HG02678 (cell line): ENCODE measurements around the gene C9orf153.
"Not testable (repeated sequence)": the region's sequence is repeated elsewhere in the genome, so short reads cannot be mapped to it uniquely, and the experiment has no call there.

ENCODE experiments used
- ATAC-seq: cut with Tn5 transposase; IDR thresholded peaks from one replicate; pipeline ENCODE4 v1.9.1; 2021; ENCODE audit warnings: mild to moderate bottlenecking, moderate library complexity; ENCODE audit not compliant: unreplicated experiment

The C9orf153 gene

GRCh38 chr9:86259557-86259956, at the start of gene C9orf153:
C9orf153 (minus strand) TSS chr9:86259657; CDS start chr9:86229603, 30,054 bp downstream.
- ATAC-seq = no peak

GRCh38 chr9:86308687-86309086, 49.2 kb upstream of the C9orf153 start:
- no peak for ATAC-seq

- ATAC-seq = no peak
Observed at GRCh38 chr9:86304236-86304730, 44.8 kb upstream of the C9orf153 start.

- no peak for ATAC-seq
Observed at GRCh38 chr9:86303316-86303975, 44.0 kb upstream of the C9orf153 start.

- no peak for ATAC-seq
Observed at GRCh38 chr9:86301686-86302085, 42.2 kb upstream of the C9orf153 start.

GRCh38 chr9:86300701-86301100, 41.2 kb upstream of the C9orf153 start:
- ATAC-seq = no peak

GRCh38 chr9:86298873-86299272, 39.4 kb upstream of the C9orf153 start:
- ATAC-seq = no peak

- ATAC-seq = not testable (repeated sequence)
Observed at GRCh38 chr9:86290341-86290740, 30.9 kb upstream of the C9orf153 start.

GRCh38 chr9:86288499-86289198, 29.2 kb upstream of the C9orf153 start:
- ATAC-seq = no peak

GRCh38 chr9:86287013-86287412, 27.6 kb upstream of the C9orf153 start:
- no peak for ATAC-seq

GRCh38 chr9:86286278-86286677, 26.8 kb upstream of the C9orf153 start:
- ATAC-seq = no peak

- no peak for ATAC-seq
Observed at GRCh38 chr9:86285261-86285660, 25.8 kb upstream of the C9orf153 start.

- ATAC-seq = no peak
Observed at GRCh38 chr9:86282979-86283535, 23.6 kb upstream of the C9orf153 start.

- ATAC-seq = peak; percentile 85
Observed at GRCh38 chr9:86282077-86282978, 22.9 kb upstream of the C9orf153 start, which contains the start of gene ISCA1. ISCA1 (minus strand) TSS chr9:86282538; CDS start chr9:86282458, 80 bp downstream.

GRCh38 chr9:86281593-86282076, 22.2 kb upstream of the C9orf153 start:
- peak; percentile 28 for ATAC-seq

- ATAC-seq = no peak
Observed at GRCh38 chr9:86280580-86280979, 21.1 kb upstream of the C9orf153 start.

- ATAC-seq = no peak
Observed at GRCh38 chr9:86279839-86280238, 20.4 kb upstream of the C9orf153 start.

- no peak for ATAC-seq
Observed at GRCh38 chr9:86277072-86277471, 17.6 kb upstream of the C9orf153 start.

- ATAC-seq = no peak
Observed at GRCh38 chr9:86275962-86276361, 16.5 kb upstream of the C9orf153 start.

- no peak for ATAC-seq
Observed at GRCh38 chr9:86274821-86275643, 15.6 kb upstream of the C9orf153 start.
